ENCODE results near the gene CAPN2.

Gene CAPN2

GRCh38 chr1:223678841-223679240, 33.5 kb upstream of the CAPN2 start:
- TF ChIP-seq TAF1 (IDR thresholded peaks at IDR 0.05; ENCODE audit: borderline replicate concordance, insufficient read depth, low read length) = no peak
- no peak for TF ChIP-seq SIN3A (IDR thresholded peaks at IDR 0.05; ENCODE audit: borderline replicate concordance, insufficient read depth, low read length)
- TF ChIP-seq FOXP2 (optimal IDR thresholded peaks at IDR 0.05; ENCODE audit: borderline replicate concordance, extremely low read depth, extremely low read length, insufficient read depth) = no peak
- TF ChIP-seq POLR2AphosphoS5 (IDR thresholded peaks at IDR 0.05; ENCODE audit: low read depth, low read length) = no peak
- no peak for TF ChIP-seq REST (IDR thresholded peaks at IDR 0.05; ENCODE audit: insufficient read depth in 1 of 2, low read depth in 2 of 2, low read length in 2 of 2)

- TF ChIP-seq POLR2AphosphoS5 (IDR thresholded peaks at IDR 0.05; ENCODE audit: low read depth, low read length) = no peak
- no peak for TF ChIP-seq FOXP2 (optimal IDR thresholded peaks at IDR 0.05; ENCODE audit: borderline replicate concordance, extremely low read depth, extremely low read length, insufficient read depth)
These were observed 32.2 kb upstream of the CAPN2 start for GRCh38 chr1:223680188-223680587.

GRCh38 chr1:223682502-223682901, 29.8 kb upstream of the CAPN2 start:
- TF ChIP-seq FOXP2 (optimal IDR thresholded peaks at IDR 0.05; ENCODE audit: borderline replicate concordance, extremely low read depth, extremely low read length, insufficient read depth) (no peak), POLR2AphosphoS5 (IDR thresholded peaks at IDR 0.05; ENCODE audit: low read depth, low read length) (no peak), REST (IDR thresholded peaks at IDR 0.05; ENCODE audit: insufficient read depth in 1 of 2, low read depth in 2 of 2, low read length in 2 of 2) (no peak), TAF1 (IDR thresholded peaks at IDR 0.05; ENCODE audit: borderline replicate concordance, insufficient read depth, low read length) (no peak), SIN3A (IDR thresholded peaks at IDR 0.05; ENCODE audit: borderline replicate concordance, insufficient read depth, low read length) (no peak)

- TF ChIP-seq FOXP2 (optimal IDR thresholded peaks at IDR 0.05; ENCODE audit: borderline replicate concordance, extremely low read depth, extremely low read length, insufficient read depth) = no peak
- TF ChIP-seq POLR2AphosphoS5 (IDR thresholded peaks at IDR 0.05; ENCODE audit: low read depth, low read length) = no peak
These were observed 28.5 kb upstream of the CAPN2 start for GRCh38 chr1:223683586-223684487.

GRCh38 chr1:223684488-223684792, 27.9 kb upstream of the CAPN2 start:
- TF ChIP-seq REST (IDR thresholded peaks at IDR 0.05; ENCODE audit: insufficient read depth in 1 of 2, low read depth in 2 of 2, low read length in 2 of 2) = no peak
- no peak for TF ChIP-seq TAF1 (IDR thresholded peaks at IDR 0.05; ENCODE audit: borderline replicate concordance, insufficient read depth, low read length)
- no peak for TF ChIP-seq FOXP2 (optimal IDR thresholded peaks at IDR 0.05; ENCODE audit: borderline replicate concordance, extremely low read depth, extremely low read length, insufficient read depth)

- TF ChIP-seq TAF1 (IDR thresholded peaks at IDR 0.05; ENCODE audit: borderline replicate concordance, insufficient read depth, low read length) (no peak), POLR2AphosphoS5 (IDR thresholded peaks at IDR 0.05; ENCODE audit: low read depth, low read length) (no peak), FOXP2 (optimal IDR thresholded peaks at IDR 0.05; ENCODE audit: borderline replicate concordance, extremely low read depth, extremely low read length, insufficient read depth) (no peak), SIN3A (IDR thresholded peaks at IDR 0.05; ENCODE audit: borderline replicate concordance, insufficient read depth, low read length) (no peak), REST (IDR thresholded peaks at IDR 0.05; ENCODE audit: insufficient read depth in 1 of 2, low read depth in 2 of 2, low read length in 2 of 2) (no peak)
These were observed 21.2 kb upstream of the CAPN2 start for GRCh38 chr1:223691121-223691520.

Measured in PFSK-1 (cell line).